Measurements from ENCODE around the gene OTOR.
A peak's percentile ranks its signal among the peaks of the same experiment; 100 is the strongest.

Gene OTOR

DNA sequence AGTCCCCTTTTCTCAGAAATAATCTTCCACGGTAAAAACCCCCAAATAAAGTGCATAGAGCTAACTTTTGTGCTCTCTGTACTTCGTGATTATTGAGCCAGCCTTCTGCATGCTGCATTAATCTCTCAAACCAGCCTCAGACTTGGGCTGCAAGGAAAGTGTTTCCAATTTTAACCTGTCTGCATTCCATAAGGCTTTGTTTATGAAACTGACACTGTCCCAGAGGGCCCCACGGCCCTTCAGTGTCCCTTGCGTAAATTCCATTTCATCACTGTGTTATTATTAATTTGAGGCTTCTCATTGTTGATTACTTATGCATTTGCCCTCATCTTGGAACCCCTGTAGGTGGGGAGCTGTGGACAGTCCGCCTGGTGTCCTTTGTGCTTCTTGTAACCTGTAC is 33.9 kb upstream of the OTOR start:
- Histone ChIP-seq H3K36me3 (ENCODE audit: insufficient read depth, low read length) (no peaks in the 10 kb centered on the region), H3K27ac (ENCODE audit: low read depth, low read length) (no peak overlapping the region), H3K4me1 (ENCODE audit: insufficient read depth, low read length) (no peaks in the 10 kb centered on the region; the same call in 1 of the 2 replicates), H3K9ac (ENCODE audit: low read depth, low read length) (no peak overlapping the region), H3K4me3 (ENCODE audit: low read length) (no peak overlapping the region), H3K9me3 (ENCODE audit: insufficient read depth, low read depth, low read length) (no peaks in the 10 kb centered on the region), H3K27me3 (ENCODE audit: insufficient read depth, low read length) (no peaks in the 10 kb centered on the region)
- WGBS: 93% methylated on average over 5 of the region's 5 CpGs

DNA sequence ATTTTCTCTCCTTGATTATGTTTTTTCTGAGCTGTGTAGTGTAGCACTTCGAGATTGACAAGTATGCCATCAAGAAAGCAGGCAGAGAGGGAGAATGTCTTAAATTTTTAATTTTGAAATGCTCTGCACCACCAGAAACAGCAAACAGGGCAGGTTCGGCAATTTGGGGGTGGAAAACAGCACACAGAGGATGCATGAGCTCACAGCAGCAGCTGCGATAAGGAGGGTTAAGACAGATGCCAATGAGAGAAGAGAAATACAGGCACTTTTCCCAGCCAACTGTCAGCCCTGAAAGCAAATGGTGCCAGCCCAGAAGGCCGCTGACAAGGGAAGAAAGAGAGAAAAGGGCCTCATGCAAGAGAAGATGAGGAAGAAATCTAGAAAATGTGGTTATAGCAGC is 33.4 kb upstream of the OTOR start:
- WGBS: 86% methylated on average over 4 of the region's 4 CpGs

DNA sequence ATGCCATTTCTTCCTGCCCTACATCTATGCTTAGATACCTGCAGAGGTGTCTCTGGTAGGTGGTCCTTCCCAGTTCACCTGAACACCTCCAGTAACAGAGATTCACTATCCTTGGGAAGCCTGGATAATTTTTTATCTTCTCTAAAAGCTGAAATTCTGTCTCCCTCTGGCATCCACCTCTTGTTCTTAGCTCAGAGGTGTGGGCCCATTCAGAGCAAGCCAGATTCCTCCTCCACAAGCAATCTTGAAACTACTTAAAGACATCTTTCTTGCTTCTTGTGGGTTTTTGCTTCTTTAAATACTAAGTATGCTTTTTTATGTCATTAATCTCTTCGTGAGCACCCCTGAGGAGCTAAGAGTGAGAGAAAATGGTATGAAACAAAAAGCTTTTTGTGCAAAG is 28.7 kb upstream of the OTOR start:
- Histone ChIP-seq H3K4me3 (ENCODE audit: low read length) (no peak overlapping the region), H3K27me3 (ENCODE audit: insufficient read depth, low read length) (peaks cover 16% of the 10 kb centered on the region; the same call in 1 of the 2 replicates), H3K9me3 (ENCODE audit: insufficient read depth, low read depth, low read length) (no peaks in the 10 kb centered on the region), H3K9ac (ENCODE audit: low read depth, low read length) (no peak overlapping the region), H3K4me1 (ENCODE audit: insufficient read depth, low read length) (no peaks in the 10 kb centered on the region), H3K27ac (ENCODE audit: low read depth, low read length) (no peak overlapping the region), H3K36me3 (ENCODE audit: insufficient read depth, low read length) (no peaks in the 10 kb centered on the region)
- 83% methylated on average over 1 of the region's 1 CpG for WGBS

More for the DNA sequence above, 33.4 kb upstream of the OTOR start:
- no peaks in the 10 kb centered on the region for H3K9me3 ChIP-seq (ENCODE audit: insufficient read depth, low read depth, low read length)
- no peaks in the 10 kb centered on the region; the same call in 1 of the 2 replicates for H3K4me1 ChIP-seq (ENCODE audit: insufficient read depth, low read length)
- no peaks in the 10 kb centered on the region for H3K36me3 ChIP-seq (ENCODE audit: insufficient read depth, low read length)
- H3K9ac ChIP-seq (ENCODE audit: low read depth, low read length): no peak overlapping the region
- H3K4me3 ChIP-seq (ENCODE audit: low read length): no peak overlapping the region
- H3K27me3 ChIP-seq (ENCODE audit: insufficient read depth, low read length): no peaks in the 10 kb centered on the region
- no peak overlapping the region for H3K27ac ChIP-seq (ENCODE audit: low read depth, low read length)

DNA sequence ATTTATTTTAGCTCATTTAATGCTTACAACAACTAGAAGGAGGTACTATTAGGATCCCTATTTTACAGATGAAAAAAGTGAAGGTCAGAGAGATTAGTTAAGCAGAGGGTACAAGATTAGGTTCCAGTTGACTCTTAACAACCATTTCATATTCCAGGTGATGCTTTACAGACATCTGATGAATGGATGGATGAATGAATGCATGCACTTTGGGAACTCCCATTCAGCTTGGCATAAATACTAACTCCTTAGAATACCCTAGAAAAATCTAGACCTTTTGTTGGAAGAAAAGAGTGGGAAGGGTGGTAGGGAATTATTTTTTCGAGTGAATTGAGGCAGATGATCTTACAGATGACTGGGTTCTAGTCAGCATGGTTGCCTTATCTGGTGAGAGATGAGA is 19.1 kb upstream of the OTOR start:
- Histone ChIP-seq H3K4me1 (ENCODE audit: insufficient read depth, low read length) (peaks cover 7% of the 10 kb centered on the region; the same call in 1 of the 2 replicates), H3K36me3 (ENCODE audit: insufficient read depth, low read length) (peaks cover 27% of the 10 kb centered on the region), H3K4me3 (ENCODE audit: low read length) (peak overlapping the region; percentile 91), H3K9me3 (ENCODE audit: insufficient read depth, low read depth, low read length) (peaks cover 5% of the 10 kb centered on the region; the same call in 1 of the 2 replicates), H3K9ac (ENCODE audit: low read depth, low read length) (no peak overlapping the region; the same call in 1 of the 2 replicates), H3K27me3 (ENCODE audit: insufficient read depth, low read length) (peaks cover 24% of the 10 kb centered on the region), H3K27ac (ENCODE audit: low read depth, low read length) (peak overlapping the region; percentile 77; the same call in 1 of the 2 replicates)
- 87% methylated on average over 1 of the region's 1 CpG for WGBS

DNA sequence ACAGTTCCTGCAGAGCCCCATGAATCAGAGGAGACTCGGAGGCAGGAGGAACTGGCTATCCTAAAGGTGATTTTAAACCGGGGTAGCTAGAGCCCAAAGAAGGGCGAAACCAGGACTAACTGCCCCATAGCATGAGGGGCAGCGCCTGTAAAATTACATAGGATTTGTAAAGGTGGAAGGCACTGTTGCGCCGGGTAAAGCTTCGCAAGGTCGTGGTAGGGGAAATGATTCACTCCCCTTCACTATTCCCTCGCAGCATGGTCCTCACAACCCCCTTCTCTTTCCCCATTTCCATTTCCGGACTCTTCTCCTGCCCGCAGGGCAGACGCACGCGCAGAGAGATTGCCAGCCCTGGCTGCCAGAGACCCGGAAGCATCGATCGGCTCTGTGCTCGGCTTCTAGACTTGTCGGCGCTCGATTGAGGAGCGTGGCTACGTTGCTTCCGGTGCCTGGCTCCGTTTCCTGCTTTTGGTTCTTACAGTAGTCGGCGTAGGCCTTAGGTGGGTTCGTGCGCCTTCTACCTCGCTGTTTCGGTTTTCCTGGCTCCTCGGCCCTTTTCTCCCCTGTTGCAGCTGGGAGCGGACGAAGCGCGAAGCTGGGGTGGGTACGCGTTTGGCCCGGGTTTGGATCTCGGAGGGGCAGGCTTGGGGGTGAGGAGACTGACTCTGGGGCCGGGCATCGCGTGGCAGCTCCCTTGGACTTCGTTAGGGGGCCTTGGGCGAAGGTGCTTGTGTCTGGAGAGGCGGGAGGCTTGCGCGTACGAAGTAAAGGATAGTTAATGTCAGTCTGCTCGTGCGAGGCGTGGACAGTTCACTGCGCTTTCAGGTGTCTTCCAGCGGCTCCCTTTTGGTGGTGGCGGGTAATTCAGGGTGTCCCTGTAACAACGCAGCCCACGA is 18.3 kb upstream of the OTOR start, which contains the start of gene SNRPB2:
Gene SNRPB2 (plus strand): TSS at position 462 of the 896 bp plus-strand sequence. CDS start 1,677 bp downstream, outside the sequence.
- Histone ChIP-seq H3K4me1 (ENCODE audit: insufficient read depth, low read length) (peaks cover 7% of the 10 kb centered on the region; the same call in 1 of the 2 replicates), H3K27me3 (ENCODE audit: insufficient read depth, low read length) (peaks cover 24% of the 10 kb centered on the region), H3K27ac (ENCODE audit: low read depth, low read length) (peak within 1 kb of the TSS; percentile 77; the same call in 1 of the 2 replicates), H3K4me3 (ENCODE audit: low read length) (peak within 1 kb of the TSS; percentile 91), H3K36me3 (ENCODE audit: insufficient read depth, low read length) (peaks cover 34% of the 10 kb centered on the region), H3K9ac (ENCODE audit: low read depth, low read length) (peak within 1 kb of the TSS; percentile 92), H3K9me3 (ENCODE audit: insufficient read depth, low read depth, low read length) (peaks cover 5% of the 10 kb centered on the region; the same call in 1 of the 2 replicates)
- WGBS: 3% methylated on average over 53 of the region's 57 CpGs

DNA sequence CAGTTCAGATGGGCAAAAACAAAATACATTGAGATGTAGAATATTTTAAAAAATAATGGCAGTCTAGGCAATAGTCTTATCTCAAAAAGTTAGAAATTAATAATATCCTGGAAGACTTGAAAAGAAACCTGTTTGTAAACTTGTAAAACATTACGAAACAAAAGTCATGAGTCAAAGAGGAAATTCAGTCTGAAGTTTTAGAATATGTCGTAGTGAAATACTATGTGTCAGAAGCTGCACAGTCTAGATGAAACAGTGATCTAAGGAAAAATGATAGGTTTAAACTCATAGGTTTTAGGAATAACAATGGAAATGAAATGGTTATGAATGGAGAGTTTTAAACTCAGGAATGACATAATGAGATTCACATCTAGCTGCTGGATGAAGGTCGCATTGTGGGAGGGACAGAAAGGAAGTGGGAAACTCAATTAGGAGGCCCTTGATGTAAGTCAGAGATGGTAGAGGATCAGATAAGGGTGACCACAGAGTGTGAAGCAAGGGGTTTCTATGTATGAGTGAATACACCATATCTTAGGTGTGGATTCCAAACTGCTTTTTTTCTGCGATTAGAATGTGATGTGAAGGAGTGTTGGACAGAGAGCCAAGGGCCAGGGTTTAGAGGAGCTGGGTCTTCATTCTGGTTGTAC is 15.5 kb upstream of the OTOR start:
- H3K27ac ChIP-seq (ENCODE audit: low read depth, low read length): no peak overlapping the region
- peaks cover 5% of the 10 kb centered on the region; the same call in 1 of the 2 replicates for H3K9me3 ChIP-seq (ENCODE audit: insufficient read depth, low read depth, low read length)
- H3K4me1 ChIP-seq (ENCODE audit: insufficient read depth, low read length): peaks cover 7% of the 10 kb centered on the region; the same call in 1 of the 2 replicates
- H3K36me3 ChIP-seq (ENCODE audit: insufficient read depth, low read length): peaks cover 62% of the 10 kb centered on the region
- peaks cover 11% of the 10 kb centered on the region; the same call in 1 of the 2 replicates for H3K27me3 ChIP-seq (ENCODE audit: insufficient read depth, low read length)
- no peak overlapping the region for H3K4me3 ChIP-seq (ENCODE audit: low read length)
- 92% methylated on average over 4 of the region's 4 CpGs for WGBS
- H3K9ac ChIP-seq (ENCODE audit: low read depth, low read length): no peak overlapping the region

DNA sequence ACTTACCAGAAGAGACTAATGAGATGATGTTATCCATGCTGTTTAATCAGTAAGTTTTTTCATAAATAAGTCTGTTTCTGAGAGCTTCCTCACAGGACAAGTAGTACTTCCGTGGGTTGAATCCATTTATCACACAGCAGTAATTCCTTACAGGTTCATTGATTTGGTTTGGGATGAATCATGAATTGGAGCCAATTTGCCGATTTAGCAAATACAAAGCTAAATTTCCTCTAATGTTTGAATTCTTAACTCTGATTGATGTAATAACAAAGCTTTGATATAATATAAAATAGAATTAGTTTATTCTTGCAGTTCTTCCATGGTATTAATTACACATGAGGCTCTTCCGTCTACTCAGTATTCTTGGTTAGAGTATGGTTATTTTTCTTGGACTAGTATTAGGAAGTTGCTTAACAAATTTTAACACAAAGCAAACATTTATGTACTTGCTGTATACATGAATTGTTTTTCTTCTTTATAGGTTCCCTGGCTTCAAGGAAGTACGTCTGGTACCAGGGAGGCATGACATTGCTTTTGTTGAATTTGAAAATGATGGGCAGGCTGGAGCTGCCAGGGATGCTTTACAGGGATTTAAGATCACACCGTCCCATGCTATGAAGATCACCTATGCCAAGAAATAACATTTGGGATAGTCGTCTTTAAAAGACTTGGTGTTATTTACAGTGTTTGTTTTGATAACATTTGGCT is 7.6 kb upstream of the OTOR start:
- no peaks in the 10 kb centered on the region for H3K9me3 ChIP-seq (ENCODE audit: insufficient read depth, low read depth, low read length)
- no peak overlapping the region for H3K9ac ChIP-seq (ENCODE audit: low read depth, low read length)
- no peak overlapping the region for H3K27ac ChIP-seq (ENCODE audit: low read depth, low read length)
- H3K4me3 ChIP-seq (ENCODE audit: low read length): no peak overlapping the region
- 97% methylated on average over 4 of the region's 6 CpGs for WGBS
- H3K27me3 ChIP-seq (ENCODE audit: insufficient read depth, low read length): no peaks in the 10 kb centered on the region
- H3K36me3 ChIP-seq (ENCODE audit: insufficient read depth, low read length): peaks cover 63% of the 10 kb centered on the region
- H3K4me1 ChIP-seq (ENCODE audit: insufficient read depth, low read length): no peaks in the 10 kb centered on the region

DNA sequence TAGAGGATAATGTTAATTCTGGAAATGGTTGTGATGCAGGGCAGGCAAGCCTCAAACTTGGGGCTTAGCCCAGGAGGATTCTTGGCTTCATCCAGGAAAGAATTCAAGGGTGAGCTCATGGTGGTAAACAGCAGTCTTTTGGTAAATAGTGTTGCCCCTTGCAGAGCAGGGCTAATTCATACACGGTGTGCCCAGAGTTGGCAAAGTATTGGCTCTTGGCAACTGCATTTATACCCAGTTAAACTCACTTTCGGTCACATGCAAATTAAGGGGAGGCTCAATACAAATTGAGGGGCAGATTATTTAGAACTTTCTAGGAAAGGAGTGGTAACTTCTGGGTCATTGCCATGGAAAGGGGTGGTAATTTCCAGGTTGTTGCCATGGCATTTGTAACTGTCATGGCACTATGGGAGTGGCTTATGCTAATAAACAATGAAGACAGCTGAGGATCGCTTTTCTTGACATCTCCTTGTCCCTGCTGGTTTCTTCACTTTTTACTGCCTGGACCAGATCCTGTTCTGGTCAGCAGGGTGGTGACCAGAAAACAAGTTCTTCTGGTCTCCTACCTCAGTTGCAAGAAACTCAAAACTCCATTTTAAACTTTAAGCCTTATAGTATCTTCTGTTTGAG is 3.9 kb upstream of the OTOR start:
- H3K4me1 ChIP-seq (ENCODE audit: insufficient read depth, low read length): no peaks in the 10 kb centered on the region
- no peak overlapping the region for H3K9ac ChIP-seq (ENCODE audit: low read depth, low read length)
- no peak overlapping the region for H3K4me3 ChIP-seq (ENCODE audit: low read length)
- H3K27me3 ChIP-seq (ENCODE audit: insufficient read depth, low read length): no peaks in the 10 kb centered on the region
- H3K9me3 ChIP-seq (ENCODE audit: insufficient read depth, low read depth, low read length): no peaks in the 10 kb centered on the region
- peaks cover 27% of the 10 kb centered on the region for H3K36me3 ChIP-seq (ENCODE audit: insufficient read depth, low read length)
- 90% methylated on average over 3 of the region's 3 CpGs for WGBS
- H3K27ac ChIP-seq (ENCODE audit: low read depth, low read length): no peak overlapping the region

DNA sequence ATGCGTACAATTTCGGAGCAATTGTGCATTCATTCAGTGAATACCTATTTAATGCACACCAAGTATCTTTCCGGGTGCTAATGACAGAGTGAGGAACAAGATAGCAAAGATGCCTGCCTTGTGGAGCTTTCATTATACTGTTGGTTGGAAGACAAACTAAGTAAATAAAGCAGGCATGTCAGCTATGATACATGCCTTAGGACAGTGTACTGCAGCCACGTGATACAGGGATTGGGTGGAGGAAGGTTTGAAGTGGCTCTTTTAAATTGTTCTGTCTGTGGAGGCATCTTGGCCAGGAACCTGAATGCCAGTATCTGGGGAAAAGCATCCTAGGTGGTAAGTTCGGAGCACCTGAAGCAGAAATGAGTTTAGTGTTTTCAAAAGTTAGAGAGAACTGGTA is 3.0 kb upstream of the OTOR start:
- WGBS: 94% methylated on average over 5 of the region's 5 CpGs

DNA sequence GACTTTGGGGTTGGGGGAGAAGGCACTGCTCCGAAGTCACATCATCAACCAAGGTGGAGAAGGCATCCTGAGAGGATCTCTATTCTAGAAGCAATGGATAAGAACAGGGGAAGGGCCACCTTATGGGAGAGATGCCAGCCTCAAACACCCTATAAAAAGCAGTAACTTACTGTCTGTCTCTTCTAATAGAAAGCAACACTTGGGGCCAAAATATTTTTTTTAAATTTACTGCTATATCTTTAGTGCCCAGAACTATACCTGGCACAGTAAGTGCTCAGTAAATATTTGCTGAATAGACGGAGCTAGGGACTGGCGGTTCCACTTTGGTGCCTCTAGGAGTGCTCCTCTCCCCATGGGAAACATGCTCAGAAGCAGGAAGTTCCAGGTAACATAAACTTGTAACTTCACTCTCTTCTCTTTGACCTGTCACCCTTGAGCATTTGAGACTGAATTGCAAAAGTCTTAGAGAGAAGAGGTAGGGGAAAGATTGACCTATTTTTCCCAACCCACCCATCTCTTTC is 807 bp upstream of the OTOR start:
- Histone ChIP-seq H3K27ac (ENCODE audit: low read depth, low read length) (no peak overlapping the region), H3K9ac (ENCODE audit: low read depth, low read length) (no peak overlapping the region), H3K27me3 (ENCODE audit: insufficient read depth, low read length) (no peaks in the 10 kb centered on the region), H3K9me3 (ENCODE audit: insufficient read depth, low read depth, low read length) (no peaks in the 10 kb centered on the region), H3K36me3 (ENCODE audit: insufficient read depth, low read length) (no peaks in the 10 kb centered on the region), H3K4me1 (ENCODE audit: insufficient read depth, low read length) (peaks cover 2% of the 10 kb centered on the region; the same call in 1 of the 2 replicates), H3K4me3 (ENCODE audit: low read length) (no peak overlapping the region)
- 70% methylated on average over 3 of the region's 3 CpGs for WGBS

More for the DNA sequence above, 3.0 kb upstream of the OTOR start:
- H3K4me3 ChIP-seq (ENCODE audit: low read length): no peak overlapping the region
- H3K27me3 ChIP-seq (ENCODE audit: insufficient read depth, low read length): no peaks in the 10 kb centered on the region
- H3K4me1 ChIP-seq (ENCODE audit: insufficient read depth, low read length): no peaks in the 10 kb centered on the region
- H3K36me3 ChIP-seq (ENCODE audit: insufficient read depth, low read length): peaks cover 18% of the 10 kb centered on the region
- H3K9ac ChIP-seq (ENCODE audit: low read depth, low read length): no peak overlapping the region
- no peaks in the 10 kb centered on the region for H3K9me3 ChIP-seq (ENCODE audit: insufficient read depth, low read depth, low read length)
- H3K27ac ChIP-seq (ENCODE audit: low read depth, low read length): no peak overlapping the region

Measured in HUES64 (cell line).